SU-DHL-6 (cell line): Measurements from ENCODE around the gene MEIS2.

ENCODE experiments used
- H2AFZ ChIP-seq: fragments of 200-600 bp; sonication (generic); 2 replicates; pipeline ENCODE4 v1.6.1; 2014; ENCODE audit warnings: low read depth, mild to moderate bottlenecking, moderate library complexity, mixed read lengths, antibody characterized with exemption, low read length; ENCODE audit not compliant: severe bottlenecking
- H3F3A ChIP-seq: fragments of 200-600 bp; shearing (Covaris generic); 2 replicates; pipeline ENCODE4 v1.6.0; 2016; ENCODE audit warnings: antibody characterized with exemption, mild to moderate bottlenecking; ENCODE audit not compliant: insufficient read depth
- H3K27ac ChIP-seq: fragments of 200-600 bp; sonication (generic); 2 replicates; pipeline ENCODE4 v1.5.1; 2016; ENCODE audit warnings: low read depth, mild to moderate bottlenecking, low read length, moderate library complexity, mixed read lengths
- H3K27me3 ChIP-seq: fragments of 200-600 bp; sonication (generic), shearing (Covaris generic); 2 replicates; pipeline ENCODE4 v1.6.0; 2014; ENCODE audit warnings: mild to moderate bottlenecking, low read length
- H3K36me3 ChIP-seq: fragments of 200-600 bp; sonication (generic); 2 replicates; pipeline ENCODE4 v1.6.1; 2014; ENCODE audit warnings: mild to moderate bottlenecking, low read length, mixed read lengths
- H3K4me2 ChIP-seq: fragments of 300-600, 200-600 bp; shearing (Covaris generic), sonication (generic); 2 replicates; pipeline ENCODE4 v1.6.0; 2014; ENCODE audit warnings: low read length, low read depth, mild to moderate bottlenecking; ENCODE audit not compliant: poor library complexity, severe bottlenecking
- H3K4me3 ChIP-seq: fragments of 200-600 bp; sonication (generic); 2 replicates; pipeline ENCODE4 v1.5.1; 2014; ENCODE audit warnings: antibody characterized with exemption, low read length, mild to moderate bottlenecking, mixed read lengths; ENCODE audit not compliant: insufficient read depth, poor library complexity, severe bottlenecking
- H3K79me2 ChIP-seq: fragments of 200-600 bp; sonication (generic); 2 replicates; pipeline ENCODE4 v1.6.1; 2014; ENCODE audit warnings: mild to moderate bottlenecking, low read length, moderate library complexity; ENCODE audit not compliant: insufficient read depth
- H3K9ac ChIP-seq: fragments of 200-600 bp; sonication (generic); 2 replicates; pipeline ENCODE4 v1.7.0; 2014; ENCODE audit warnings: mild to moderate bottlenecking, low read length
- H3K9me2 ChIP-seq: fragments of 200-600 bp; sonication (generic); replicated peaks from 2 replicates; pipeline ENCODE4 v1.6.1; 2014; ENCODE audit warnings: low read length; ENCODE audit not compliant: insufficient read depth
- H3K9me3 ChIP-seq: fragments of 200-600 bp; sonication (generic); 2 replicates; pipeline ENCODE4 v1.6.1; 2014; ENCODE audit warnings: low read length, mixed read lengths; ENCODE audit not compliant: insufficient read depth
- H4K20me1 ChIP-seq: fragments of 200-600 bp; sonication (generic); 2 replicates; pipeline ENCODE4 v1.6.1; 2014; ENCODE audit warnings: low read depth, mild to moderate bottlenecking, antibody characterized with exemption, low read length, moderate library complexity, mixed read lengths
- EZH2phosphoT487 ChIP-seq: fragments of 200-600 bp; sonication (generic), shearing (Covaris generic); conservative IDR thresholded peaks from 2 replicates; pipeline ENCODE4 v1.6.1; 2018; ENCODE audit warnings: mild to moderate bottlenecking, antibody characterized with exemption, low read length, moderate library complexity, mixed read lengths
- TF ChIP-seq, protein P1 (sequence below): fragments of 200-600 bp; sonication (generic); IDR thresholded peaks from one replicate; pipeline ENCODE4 v1.5.1; 2017; ENCODE audit warnings: antibody characterized with exemption, mild to moderate bottlenecking, low read length, moderate library complexity; ENCODE audit not compliant: insufficient read depth, poor library complexity, severe bottlenecking

The MEIS2 gene

GRCh38 chr15:37072181-37072580, 28.2 kb downstream of the MEIS2 start:
- no peak overlapping the region for H2AFZ ChIP-seq
- peaks cover 6% of the 10 kb centered on the region; the same call in 1 of the 2 replicates for H3K36me3 ChIP-seq
- H3K9me2 ChIP-seq, result no peaks in the 10 kb centered on the region
- H3K9ac ChIP-seq, result no peak overlapping the region
- TF ChIP-seq EZH2phosphoT487, result no peak
- TF ChIP-seq, protein P1, sequence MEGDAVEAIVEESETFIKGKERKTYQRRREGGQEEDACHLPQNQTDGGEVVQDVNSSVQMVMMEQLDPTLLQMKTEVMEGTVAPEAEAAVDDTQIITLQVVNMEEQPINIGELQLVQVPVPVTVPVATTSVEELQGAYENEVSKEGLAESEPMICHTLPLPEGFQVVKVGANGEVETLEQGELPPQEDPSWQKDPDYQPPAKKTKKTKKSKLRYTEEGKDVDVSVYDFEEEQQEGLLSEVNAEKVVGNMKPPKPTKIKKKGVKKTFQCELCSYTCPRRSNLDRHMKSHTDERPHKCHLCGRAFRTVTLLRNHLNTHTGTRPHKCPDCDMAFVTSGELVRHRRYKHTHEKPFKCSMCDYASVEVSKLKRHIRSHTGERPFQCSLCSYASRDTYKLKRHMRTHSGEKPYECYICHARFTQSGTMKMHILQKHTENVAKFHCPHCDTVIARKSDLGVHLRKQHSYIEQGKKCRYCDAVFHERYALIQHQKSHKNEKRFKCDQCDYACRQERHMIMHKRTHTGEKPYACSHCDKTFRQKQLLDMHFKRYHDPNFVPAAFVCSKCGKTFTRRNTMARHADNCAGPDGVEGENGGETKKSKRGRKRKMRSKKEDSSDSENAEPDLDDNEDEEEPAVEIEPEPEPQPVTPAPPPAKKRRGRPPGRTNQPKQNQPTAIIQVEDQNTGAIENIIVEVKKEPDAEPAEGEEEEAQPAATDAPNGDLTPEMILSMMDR, result no peak
- no peak overlapping the region for H3K4me3 ChIP-seq
- no peaks in the 10 kb centered on the region for H3F3A ChIP-seq
- H3K9me3 ChIP-seq, result no peaks in the 10 kb centered on the region
- H4K20me1 ChIP-seq, result no peaks in the 10 kb centered on the region
- no peak overlapping the region for H3K4me2 ChIP-seq
- no peaks in the 10 kb centered on the region for H3K79me2 ChIP-seq
- H3K27me3 ChIP-seq, result no peaks in the 10 kb centered on the region
- H3K27ac ChIP-seq, result no peak overlapping the region

DNA sequence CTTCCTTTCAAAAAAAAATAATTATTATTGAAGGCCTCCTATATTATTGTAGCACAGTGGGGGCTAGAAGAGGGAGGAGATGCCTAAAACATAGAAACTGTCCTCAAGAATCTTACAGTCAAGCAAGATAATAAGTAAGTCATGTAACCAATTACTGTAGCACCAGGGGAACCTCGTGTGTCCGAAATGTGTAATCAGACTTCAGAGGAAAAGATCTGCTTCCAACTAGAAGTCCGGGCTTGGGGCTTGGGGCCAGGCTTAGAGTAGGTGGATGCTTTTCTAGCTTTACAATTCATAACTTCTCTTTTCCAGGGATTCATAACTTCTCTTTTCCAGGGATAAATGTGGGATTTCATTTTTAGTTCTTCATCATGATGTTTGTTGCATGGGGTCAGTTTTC, 29.2 kb downstream of the MEIS2 start:
- Histone ChIP-seq H3K9me2 (no peaks in the 10 kb centered on the region), H4K20me1 (no peaks in the 10 kb centered on the region), H3K27ac (no peak overlapping the region), H3K9me3 (no peaks in the 10 kb centered on the region), H3K9ac (no peak overlapping the region), H2AFZ (no peak overlapping the region), H3K79me2 (no peaks in the 10 kb centered on the region), H3K4me3 (no peak overlapping the region), H3K27me3 (no peaks in the 10 kb centered on the region), H3K4me2 (no peak overlapping the region), H3F3A (no peaks in the 10 kb centered on the region), H3K36me3 (peaks cover 6% of the 10 kb centered on the region; the same call in 1 of the 2 replicates)
- TF ChIP-seq, protein P1, result no peak
- no peak for TF ChIP-seq EZH2phosphoT487

- H4K20me1 ChIP-seq, result no peaks in the 10 kb centered on the region
- no peak overlapping the region for H3K27ac ChIP-seq
- no peak overlapping the region for H3K9ac ChIP-seq
- peaks cover 6% of the 10 kb centered on the region; the same call in 1 of the 2 replicates for H3K36me3 ChIP-seq
- no peak overlapping the region for H2AFZ ChIP-seq
- no peaks in the 10 kb centered on the region for H3K9me3 ChIP-seq
- no peaks in the 10 kb centered on the region for H3K27me3 ChIP-seq
- TF ChIP-seq, protein P1, result no peak
- no peak for TF ChIP-seq EZH2phosphoT487
- H3K79me2 ChIP-seq, result no peaks in the 10 kb centered on the region
- H3K9me2 ChIP-seq, result no peaks in the 10 kb centered on the region
- H3F3A ChIP-seq, result no peaks in the 10 kb centered on the region
- no peak overlapping the region for H3K4me3 ChIP-seq
- H3K4me2 ChIP-seq, result no peak overlapping the region
Measured at GRCh38 chr15:37070686-37071085, 29.7 kb downstream of the MEIS2 start.
